ENCODE results near the gene HELB.

GRCh38 chr12:66258011-66258410, 44.3 kb upstream of the HELB start:
- TF ChIP-seq CTCF (IDR thresholded peaks at IDR 0.05), result no peak
- TF ChIP-seq POLR2A (IDR thresholded peaks at IDR 0.05), result no peak
